A549 (cell line): Measurements from ENCODE around the gene CTBP2. TPM values are rescaled to one million over a fixed set of nuclear protein-coding genes. Genes with fewer than 3 reads are reported as not detected.

Source experiments
- ATAC-seq, 2 experiments: fragments of 200-7000 bp in 1 of 2; fragments of >200 bp in 1 of 2; cut with Nextera tagmentation in 1 of 2; cut with Tn5 transposase in 1 of 2; 3 replicates each; pipeline versions ENCODE4 v1.8.0 to v1.9.1; 2018 to 2020; ENCODE audit warnings: mild to moderate bottlenecking in 1 of 2, moderate library complexity in 1 of 2
- CTCF ChIA-PET: fragments of 300-600 bp; sonication (Branson Sonifier 250); formaldehyde crosslinking; extraction: SDS; loops from one replicate; lab custom pipeline; 2021; ENCODE audit warnings: antibody characterized with exemption, inconsistent platforms; lab: Yijun Ruan, JAX
- POLR2A ChIA-PET: fragments of 350-600 bp; formaldehyde crosslinking; extraction: SDS; loops from one replicate; lab custom pipeline; 2021; ENCODE audit warnings: antibody characterized with exemption, inconsistent platforms; lab: Yijun Ruan, JAX
- DNase-seq, 2 experiments: peaks; one replicate each; pipeline versions ENCODE4 v3.0.0 to v3.0.0-alpha.2; 2011 to 2016; ENCODE audit warnings: low read depth in 1 of 2, low spot score in 1 of 2
- FAIRE-seq: peaks from 2 replicates; lab custom pipeline; 2011; peaks lifted over from hg19 to GRCh38; lab: Jason Lieb, UNC
- H3K27ac ChIP-seq, 2 experiments: fragments of >200 bp; sonication (Bioruptor Twin); formaldehyde crosslinking; 3 replicates each; pipeline ENCODE4 v1.5.1; 2016 to 2017
- H3K4me1 ChIP-seq: fragments of >200 bp; sonication (Bioruptor Twin); formaldehyde crosslinking; 3 replicates; pipeline ENCODE4 v1.6.1; 2016
- H3K4me2 ChIP-seq: fragments of >200 bp; sonication (Bioruptor Twin); formaldehyde crosslinking; 3 replicates; pipeline ENCODE4 v1.6.1; 2016
- H3K4me3 ChIP-seq: fragments of >200 bp; sonication (Bioruptor Twin); formaldehyde crosslinking; 3 replicates; pipeline ENCODE4 v1.5.1; 2016
- H3K9me3 ChIP-seq: fragments of >200 bp; sonication (Bioruptor Twin); formaldehyde crosslinking; 3 replicates; pipeline ENCODE4 v1.6.1; 2016
- CEBPB ChIP-seq, 2 experiments: fragments of >200 bp in 1 of 2; sonication (Bioruptor Twin) in 1 of 2; formaldehyde crosslinking in 1 of 2; IDR thresholded peaks; 2 replicates each; pipeline ENCODE4 v1.6.1; 2012 to 2016
- CTCF ChIP-seq: fragments of >200 bp; sonication (Bioruptor Twin); formaldehyde crosslinking; IDR thresholded peaks from 3 replicates; pipeline ENCODE4 v1.5.1; 2016
- E2F6 ChIP-seq: IDR thresholded peaks from 2 replicates; pipeline ENCODE4 v1.6.1; 2012; ENCODE audit warnings: low read depth, borderline replicate concordance
- EHMT2 ChIP-seq: fragments of 200-600 bp; sonication (generic); IDR thresholded peaks from 2 replicates; pipeline ENCODE4 v1.6.1; 2016; ENCODE audit warnings: antibody characterized with exemption, low read depth, mild to moderate bottlenecking, moderate library complexity
- FOSL2 ChIP-seq, 2 experiments: fragments of 450-650 bp in 1 of 2; fragments of >200 bp in 1 of 2; sonication (Bioruptor Twin) in 1 of 2; formaldehyde crosslinking; IDR thresholded peaks; 2 replicates each; pipeline versions ENCODE4 v1.5.0 to v1.6.1; 2016 to 2020; ENCODE audit warnings: mild to moderate bottlenecking in 1 of 2, moderate library complexity in 1 of 2
- HDAC2 ChIP-seq: fragments of 200-600 bp; sonication (generic); IDR thresholded peaks from 2 replicates; pipeline ENCODE4 v1.6.1; 2016
- HMGXB4 ChIP-seq: fragments of 250-450 bp; sonication (Bioruptor Pico); IDR thresholded peaks from 2 replicates; pipeline ENCODE4 v1.5.0; 2021; ENCODE audit warnings: mild to moderate bottlenecking, moderate library complexity, borderline replicate concordance
- HOXB13 ChIP-seq: fragments of 250-450 bp; sonication (Bioruptor Pico); IDR thresholded peaks from 2 replicates; pipeline ENCODE4 v1.5.0; 2020; ENCODE audit warnings: low read depth, mild to moderate bottlenecking, moderate library complexity
- JUNB ChIP-seq: fragments of >200 bp; sonication (Bioruptor Twin); formaldehyde crosslinking; IDR thresholded peaks from 2 replicates; pipeline ENCODE4 v1.6.1; 2016
- KDM5A ChIP-seq: fragments of 200-600 bp; sonication (generic); IDR thresholded peaks from 2 replicates; pipeline ENCODE4 v1.6.1; 2016; ENCODE audit warnings: antibody characterized with exemption, mild to moderate bottlenecking
- MAZ ChIP-seq: fragments of 150-350 bp; IDR thresholded peaks from 2 replicates; pipeline ENCODE4 v1.6.1; 2014; ENCODE audit warnings: antibody characterized with exemption, low read depth, low read length, borderline replicate concordance
- MYC ChIP-seq: IDR thresholded peaks from 2 replicates; pipeline ENCODE4 v1.6.1; 2012; ENCODE audit warnings: mild to moderate bottlenecking, inconsistent platforms, low read length, improper control_type of control experiment, borderline replicate concordance
- NFE2L2 ChIP-seq: fragments of 150-350 bp; conservative IDR thresholded peaks from 2 replicates; pipeline ENCODE4 v1.6.1; 2014; ENCODE audit warnings: low read length
- PHF8 ChIP-seq: fragments of 200-600 bp; sonication (generic); IDR thresholded peaks from 2 replicates; pipeline ENCODE4 v1.6.1; 2016; ENCODE audit warnings: low read depth, mild to moderate bottlenecking, antibody characterized with exemption, moderate library complexity, borderline replicate concordance
- POLR2AphosphoS2 ChIP-seq: conservative IDR thresholded peaks from 2 replicates; pipeline ENCODE4 v1.6.1; 2012; ENCODE audit warnings: low read length, improper control_type of control experiment, inconsistent platforms
- RAD21 ChIP-seq, 2 experiments: fragments of >200 bp in 1 of 2; sonication (Bioruptor Twin) in 1 of 2; formaldehyde crosslinking in 1 of 2; IDR thresholded peaks in 1 of 2; conservative IDR thresholded peaks in 1 of 2; 2 replicates in 1 of 2; 3 replicates in 1 of 2; pipeline ENCODE4 v1.6.1; 2012 to 2018; ENCODE audit warnings: inconsistent platforms in 1 of 2
- SMC3 ChIP-seq: fragments of >200 bp; sonication (Bioruptor Twin); formaldehyde crosslinking; IDR thresholded peaks from 3 replicates; pipeline ENCODE4 v1.6.1; 2018; ENCODE audit warnings: inconsistent platforms
- TP53 ChIP-seq: fragments of 250-450 bp; sonication (Bioruptor Pico); IDR thresholded peaks from 2 replicates; pipeline ENCODE4 v1.5.0; 2021; ENCODE audit warnings: mild to moderate bottlenecking, moderate library complexity
- ZC3H11A ChIP-seq: fragments of 450-650 bp; IDR thresholded peaks from 2 replicates; pipeline ENCODE4 v1.6.1; 2014; ENCODE audit warnings: antibody characterized with exemption, mild to moderate bottlenecking
- ZNF302 ChIP-seq: fragments of 250-450 bp; sonication (Bioruptor Pico); IDR thresholded peaks from 2 replicates; pipeline ENCODE4 v1.9.0; 2021; ENCODE audit warnings: inconsistent platforms, mild to moderate bottlenecking, moderate library complexity
- WGBS: methylation state at CpG from one replicate; pipeline ENCODE4 v1.1.6; 2017; ENCODE audit errors: missing lambda C conversion rate; 5-methylcytosine and 5-hydroxymethylcytosine counted together
- polyA plus RNA-seq, 4 experiments: library from polyadenylated mRNA; depleted of rRNA in 3 of 4; stranded (reverse); fragments of >200 nt; fragmentation: RNase III in 1 of 4; extraction: RNeasy Plus Mini Kit Qiagen cat#74134 plus additional on column Dnase treatment in 1 of 4; gene quantifications; 2 replicates in 3 of 4; 3 replicates in 1 of 4; pipeline ENCODE4 v1.2.3, GENCODE V29; 2011 to 2017
- TF ChIP-seq, protein P1 (sequence below): fragments of 250-450 bp; sonication (Bioruptor Pico); IDR thresholded peaks from 2 replicates; pipeline ENCODE4 v1.5.0; 2020; ENCODE audit warnings: low read depth, mild to moderate bottlenecking, moderate library complexity
- TF ChIP-seq, protein P2 (sequence below): IDR thresholded peaks from 2 replicates; pipeline ENCODE4 v1.6.1; 2012

CTBP2 gene
- polyA plus RNA-seq, 2 of the 4 experiments (the other 2 are of a cell fraction) = 74.9 to 78.9 TPM

- Histone ChIP-seq H3K27ac (no peak overlapping the region), H3K9me3 (no peaks in the 10 kb centered on the region), H3K4me1 (peaks cover 40% of the 10 kb centered on the region; the same call in 2 of the 3 replicates), H3K4me2 (no peak overlapping the region), H3K4me3 (no peak overlapping the region)
- CTCF ChIA-PET = interaction anchor here (0.7 kb wide), 1 partner anchor 667 kb away, joined by 3 read pairs; no protein-coding TSS in a partner anchor
- WGBS = 100% methylated on average over 4 of the region's 4 CpGs
- POLR2A ChIA-PET = no interaction called here
- ATAC-seq (peak in 1 of 2 experiments; percentile 10; a peak in 1 of 6 replicates), FAIRE-seq (no peak), DNase-seq (no peak)
- TF ChIP-seq E2F6 (no peak), MAZ (no peak), HMGXB4 (no peak), KDM5A (no peak), POLR2AphosphoS2 (no peak), NFE2L2 (no peak), CTCF (no peak), HDAC2 (no peak), EHMT2 (no peak), ZC3H11A (no peak)
- TF ChIP-seq, protein P1, sequence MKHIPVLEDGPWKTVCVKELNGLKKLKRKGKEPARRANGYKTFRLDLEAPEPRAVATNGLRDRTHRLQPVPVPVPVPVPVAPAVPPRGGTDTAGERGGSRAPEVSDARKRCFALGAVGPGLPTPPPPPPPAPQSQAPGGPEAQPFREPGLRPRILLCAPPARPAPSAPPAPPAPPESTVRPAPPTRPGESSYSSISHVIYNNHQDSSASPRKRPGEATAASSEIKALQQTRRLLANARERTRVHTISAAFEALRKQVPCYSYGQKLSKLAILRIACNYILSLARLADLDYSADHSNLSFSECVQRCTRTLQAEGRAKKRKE (CRISPR knock-in tag) = no peak
- TF ChIP-seq, protein P2, sequence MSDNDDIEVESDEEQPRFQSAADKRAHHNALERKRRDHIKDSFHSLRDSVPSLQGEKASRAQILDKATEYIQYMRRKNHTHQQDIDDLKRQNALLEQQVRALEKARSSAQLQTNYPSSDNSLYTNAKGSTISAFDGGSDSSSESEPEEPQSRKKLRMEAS = no peak
- TF ChIP-seq, all 56 proteins: peak for 0
These were observed 28.0 kb downstream of the CTBP2 start for GRCh38 chr10:125132344-125132743.

DNA sequence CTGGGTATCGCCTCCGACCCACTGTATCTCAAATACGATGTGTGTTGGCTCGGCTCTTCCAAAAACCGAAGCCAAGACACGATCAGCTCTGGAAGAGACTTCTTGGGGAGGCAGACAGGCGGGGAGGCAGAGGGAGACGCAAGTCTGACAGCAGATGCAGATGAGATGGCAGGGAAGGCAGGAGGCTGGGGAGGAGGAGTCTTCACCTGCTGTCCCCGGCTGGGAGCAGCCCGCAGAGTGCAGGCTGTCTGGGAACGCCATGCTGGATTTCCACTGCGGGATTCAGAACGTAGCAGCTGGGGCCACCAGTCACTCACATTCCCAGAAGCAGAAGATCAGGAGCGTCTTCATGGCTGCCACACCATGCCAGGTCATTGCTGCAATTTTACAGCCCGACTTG, 29.4 kb downstream of the CTBP2 start:
- ATAC-seq = no peak
- no peak for DNase-seq
- 94% methylated on average over 15 of the region's 15 CpGs for WGBS
- TF ChIP-seq ZC3H11A (no peak), HOXB13 (CRISPR knock-in tag) (no peak), HDAC2 (no peak), MAZ (no peak), JUNB (no peak), CEBPB (IDR thresholded peaks at IDR 0.05) (no peak), PHF8 (no peak), FOSL2 (IDR thresholded peaks at IDR 0.05) (no peak), FOSL2 (CRISPR knock-in tag; IDR thresholded peaks at IDR 0.05) (no peak), MYC (no peak), SMC3 (no peak), TP53 (no peak), ZNF302 (no peak), RAD21 (conservative IDR thresholded peaks at IDR 0.05 in 1 of 2, IDR thresholded peaks at IDR 0.05 in 1 of 2) (no peak)
- TF ChIP-seq, protein P1 (CRISPR knock-in tag) = no peak
- Histone ChIP-seq H3K4me1 (peaks cover 30% of the 10 kb centered on the region; the same call in 2 of the 3 replicates), H3K9me3 (no peaks in the 10 kb centered on the region), H3K4me3 (no peak overlapping the region), H3K27ac (no peak overlapping the region), H3K4me2 (no peak overlapping the region)
- ChIA-PET POLR2A (no interaction called here), CTCF (interaction anchor here (1.1 to 4.3 kb wide), 3 partner anchors 58 to 103 kb away, joined by 3 to 15 read pairs (median 3); no protein-coding TSS in a partner anchor)
- no peak for FAIRE-seq
